Calu3 (cell line): ENCODE results near the gene ZNF646. TPM values are rescaled to one million over a fixed set of nuclear protein-coding genes. Genes with fewer than 3 reads are reported as not detected.

Experiments used
- BruUV-seq: library from RNA; stranded (reverse); fragments of 400-500 nt; replicated peaks from 2 replicates; lab custom pipeline; 2021; lab: Mats Ljungman, UMichigan
- CTCF ChIA-PET: fragments of 300-600 bp; sonication (Branson Sonifier 250); formaldehyde crosslinking; loops from one replicate; lab custom pipeline; 2022; ENCODE audit warnings: antibody characterized with exemption; lab: Charles Lee
- DNase-seq: peaks from one replicate; pipeline ENCODE4 v3.0.0; 2022
- H3K27ac Mint-ChIP-seq: one replicate; pipeline ENCODE4 v1.8.0; 2022; ENCODE audit warnings: mixed read lengths; ENCODE audit not compliant: unreplicated experiment
- H3K27me3 Mint-ChIP-seq: one replicate; pipeline ENCODE4 v1.8.0; 2022; ENCODE audit warnings: mixed read lengths; ENCODE audit not compliant: unreplicated experiment
- H3K36me3 Mint-ChIP-seq: one replicate; pipeline ENCODE4 v1.8.0; 2022; ENCODE audit warnings: mild to moderate bottlenecking, moderate library complexity, mixed read lengths; ENCODE audit not compliant: insufficient read depth, unreplicated experiment
- H3K4me1 Mint-ChIP-seq: one replicate; pipeline ENCODE4 v1.8.0; 2022; ENCODE audit warnings: mild to moderate bottlenecking, low read depth, mixed read lengths; ENCODE audit not compliant: unreplicated experiment
- H3K4me3 Mint-ChIP-seq: one replicate; pipeline ENCODE4 v1.8.0; 2022; ENCODE audit warnings: mild to moderate bottlenecking, low read depth, moderate library complexity, mixed read lengths; ENCODE audit not compliant: unreplicated experiment
- H3K9me3 Mint-ChIP-seq: one replicate; pipeline ENCODE4 v1.8.0; 2022; ENCODE audit warnings: low read depth, mixed read lengths; ENCODE audit not compliant: unreplicated experiment
- intact Hi-C: fragments of 100-400 bp; cut with micrococcal nuclease; formaldehyde crosslinking; loops from one replicate; pipeline ENCODE4 v1.10.0; 2022; ENCODE audit not compliant: unreplicated experiment
- total RNA-seq: library from RNA; stranded (reverse); gene quantifications from 2 replicates; pipeline ENCODE4 v1.2.3, GENCODE V29; 2022
- TF ChIP-seq, protein P1 (sequence below): fragments of 200-600 bp; IDR thresholded peaks from one replicate; pipeline ENCODE4 v1.8.0; 2022; ENCODE audit warnings: antibody characterized with exemption; ENCODE audit not compliant: unreplicated experiment

ZNF646 gene
- total RNA-seq, 1 experiment from 2014 or later: 34.9 TPM

DNA sequence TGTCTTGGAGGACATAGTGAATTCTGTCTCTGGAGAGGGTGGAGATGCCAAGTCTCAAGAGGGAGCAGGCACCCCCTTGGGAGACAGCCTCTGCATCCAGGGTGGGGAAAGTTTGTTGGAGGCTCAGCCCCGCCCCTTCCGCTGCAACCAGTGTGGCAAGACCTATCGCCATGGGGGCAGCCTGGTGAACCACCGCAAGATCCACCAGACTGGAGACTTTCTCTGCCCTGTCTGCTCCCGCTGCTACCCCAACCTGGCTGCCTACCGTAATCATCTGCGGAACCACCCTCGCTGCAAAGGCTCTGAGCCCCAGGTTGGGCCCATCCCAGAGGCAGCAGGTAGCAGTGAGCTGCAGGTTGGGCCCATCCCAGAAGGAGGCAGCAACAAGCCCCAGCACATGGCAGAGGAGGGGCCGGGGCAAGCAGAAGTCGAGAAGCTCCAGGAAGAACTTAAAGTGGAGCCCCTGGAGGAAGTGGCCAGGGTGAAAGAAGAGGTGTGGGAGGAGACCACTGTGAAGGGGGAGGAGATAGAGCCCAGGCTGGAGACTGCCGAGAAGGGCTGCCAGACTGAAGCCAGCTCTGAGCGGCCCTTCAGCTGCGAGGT is 5.2 kb downstream of the ZNF646 start:
- no peak overlapping the region for H3K27ac Mint-ChIP-seq
- CTCF ChIA-PET: no interaction called here
- no TSS peak for BruUV-seq
- intact Hi-C loops: no loop called here
- H3K27me3 Mint-ChIP-seq: no peaks in the 10 kb centered on the region
- H3K4me3 Mint-ChIP-seq: no peak overlapping the region
- H3K9me3 Mint-ChIP-seq: no peaks in the 10 kb centered on the region
- TF ChIP-seq, protein P1, sequence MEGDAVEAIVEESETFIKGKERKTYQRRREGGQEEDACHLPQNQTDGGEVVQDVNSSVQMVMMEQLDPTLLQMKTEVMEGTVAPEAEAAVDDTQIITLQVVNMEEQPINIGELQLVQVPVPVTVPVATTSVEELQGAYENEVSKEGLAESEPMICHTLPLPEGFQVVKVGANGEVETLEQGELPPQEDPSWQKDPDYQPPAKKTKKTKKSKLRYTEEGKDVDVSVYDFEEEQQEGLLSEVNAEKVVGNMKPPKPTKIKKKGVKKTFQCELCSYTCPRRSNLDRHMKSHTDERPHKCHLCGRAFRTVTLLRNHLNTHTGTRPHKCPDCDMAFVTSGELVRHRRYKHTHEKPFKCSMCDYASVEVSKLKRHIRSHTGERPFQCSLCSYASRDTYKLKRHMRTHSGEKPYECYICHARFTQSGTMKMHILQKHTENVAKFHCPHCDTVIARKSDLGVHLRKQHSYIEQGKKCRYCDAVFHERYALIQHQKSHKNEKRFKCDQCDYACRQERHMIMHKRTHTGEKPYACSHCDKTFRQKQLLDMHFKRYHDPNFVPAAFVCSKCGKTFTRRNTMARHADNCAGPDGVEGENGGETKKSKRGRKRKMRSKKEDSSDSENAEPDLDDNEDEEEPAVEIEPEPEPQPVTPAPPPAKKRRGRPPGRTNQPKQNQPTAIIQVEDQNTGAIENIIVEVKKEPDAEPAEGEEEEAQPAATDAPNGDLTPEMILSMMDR: no peak
- H3K36me3 Mint-ChIP-seq: peaks cover 62% of the 10 kb centered on the region
- no peak for DNase-seq
- peaks cover 10% of the 10 kb centered on the region for H3K4me1 Mint-ChIP-seq

DNA sequence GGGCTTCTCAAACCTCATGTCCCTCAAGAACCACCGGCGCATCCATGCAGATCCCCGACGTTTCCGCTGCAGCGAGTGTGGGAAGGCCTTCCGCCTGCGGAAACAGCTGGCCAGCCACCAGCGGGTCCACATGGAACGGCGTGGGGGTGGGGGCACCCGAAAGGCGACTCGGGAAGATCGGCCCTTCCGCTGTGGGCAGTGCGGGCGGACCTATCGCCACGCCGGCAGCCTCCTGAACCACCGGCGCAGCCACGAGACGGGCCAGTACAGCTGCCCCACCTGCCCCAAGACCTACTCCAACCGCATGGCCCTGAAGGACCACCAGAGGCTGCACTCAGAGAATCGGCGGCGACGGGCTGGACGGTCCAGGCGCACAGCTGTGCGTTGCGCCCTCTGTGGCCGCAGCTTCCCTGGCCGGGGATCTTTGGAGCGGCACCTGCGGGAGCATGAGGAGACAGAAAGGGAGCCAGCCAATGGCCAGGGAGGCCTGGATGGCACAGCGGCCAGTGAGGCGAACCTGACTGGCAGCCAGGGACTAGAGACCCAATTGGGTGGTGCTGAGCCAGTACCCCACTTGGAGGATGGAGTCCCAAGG is 5.9 kb downstream of the ZNF646 start:
- TF ChIP-seq, protein P1: no peak
- BruUV-seq: no TSS peak
- peaks cover 3% of the 10 kb centered on the region for H3K4me1 Mint-ChIP-seq
- DNase-seq: no peak
- no peaks in the 10 kb centered on the region for H3K9me3 Mint-ChIP-seq
- CTCF ChIA-PET: no interaction called here
- peaks cover 55% of the 10 kb centered on the region for H3K36me3 Mint-ChIP-seq
- intact Hi-C loops: no loop called here
- H3K27me3 Mint-ChIP-seq: no peaks in the 10 kb centered on the region
- no peak overlapping the region for H3K27ac Mint-ChIP-seq
- H3K4me3 Mint-ChIP-seq: no peak overlapping the region

DNA sequence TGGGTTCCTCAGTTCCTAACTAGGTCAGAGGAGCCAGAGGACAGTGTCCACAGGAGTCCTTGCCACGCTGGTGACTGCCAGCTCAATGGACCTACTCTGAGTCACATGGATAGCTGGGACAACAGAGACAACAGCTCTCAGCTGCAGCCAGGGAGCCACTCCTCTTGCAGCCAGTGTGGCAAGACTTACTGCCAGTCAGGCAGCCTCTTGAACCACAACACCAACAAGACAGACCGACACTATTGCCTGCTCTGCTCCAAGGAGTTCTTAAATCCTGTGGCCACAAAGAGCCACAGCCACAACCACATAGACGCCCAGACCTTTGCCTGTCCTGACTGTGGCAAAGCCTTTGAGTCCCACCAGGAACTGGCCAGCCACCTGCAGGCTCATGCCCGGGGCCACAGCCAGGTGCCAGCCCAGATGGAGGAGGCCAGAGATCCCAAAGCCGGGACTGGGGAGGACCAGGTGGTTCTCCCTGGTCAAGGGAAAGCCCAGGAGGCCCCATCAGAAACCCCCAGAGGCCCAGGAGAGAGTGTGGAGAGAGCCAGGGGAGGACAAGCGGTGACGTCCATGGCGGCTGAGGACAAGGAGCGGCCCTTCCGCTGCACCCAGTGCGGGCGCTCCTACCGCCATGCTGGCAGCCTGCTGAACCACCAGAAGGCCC is 6.7 kb downstream of the ZNF646 start:
- no TSS peak for BruUV-seq

DNA sequence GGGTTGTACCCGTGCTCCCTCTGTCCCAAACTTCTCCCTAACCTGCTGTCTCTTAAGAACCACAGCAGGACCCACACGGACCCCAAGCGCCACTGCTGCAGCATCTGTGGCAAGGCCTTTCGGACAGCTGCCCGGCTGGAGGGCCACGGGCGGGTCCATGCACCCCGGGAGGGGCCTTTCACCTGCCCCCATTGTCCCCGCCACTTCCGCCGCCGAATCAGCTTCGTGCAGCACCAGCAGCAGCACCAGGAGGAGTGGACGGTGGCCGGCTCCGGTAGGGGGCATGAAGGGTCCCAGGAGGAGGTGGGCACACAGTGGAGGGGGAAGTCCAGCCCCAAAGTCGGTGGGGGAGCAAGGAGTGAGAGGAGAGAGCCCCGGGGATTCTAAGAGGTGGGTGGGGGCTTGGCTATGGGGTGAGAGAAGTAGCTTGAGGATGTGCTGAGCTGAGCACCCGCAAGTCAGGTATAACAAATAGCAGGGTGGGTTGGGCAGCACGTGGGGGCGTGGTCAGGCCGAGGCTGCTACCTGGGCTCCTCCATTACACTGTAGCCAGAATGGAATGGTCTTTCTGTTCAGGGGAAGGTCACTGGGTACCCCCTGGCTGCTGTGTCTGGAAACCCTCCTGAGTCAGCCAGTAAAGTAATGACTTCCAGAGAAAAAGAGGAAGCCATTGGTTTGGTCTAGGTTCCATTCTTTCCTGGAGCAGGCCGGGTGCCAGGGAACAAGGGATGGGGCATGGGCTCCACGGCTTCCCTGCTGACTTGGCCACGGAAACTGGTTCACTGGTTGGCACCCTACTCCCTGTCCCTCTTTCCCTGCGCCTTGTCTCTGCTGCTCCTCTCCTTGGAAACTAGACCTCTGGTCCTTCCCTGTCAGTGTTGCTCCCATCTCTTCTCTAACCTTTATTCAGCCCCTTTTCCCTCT is 7.5 kb downstream of the ZNF646 start:
- no peak overlapping the region for H3K4me3 Mint-ChIP-seq
- intact Hi-C loops: no loop called here
- DNase-seq: no peak
- BruUV-seq: no TSS peak
- H3K9me3 Mint-ChIP-seq: no peaks in the 10 kb centered on the region
- CTCF ChIA-PET: no interaction called here
- no peaks in the 10 kb centered on the region for H3K4me1 Mint-ChIP-seq
- peak overlapping the region; percentile 20 for H3K27ac Mint-ChIP-seq
- TF ChIP-seq, protein P1: no peak
- H3K27me3 Mint-ChIP-seq: no peaks in the 10 kb centered on the region
- peaks cover 50% of the 10 kb centered on the region for H3K36me3 Mint-ChIP-seq

More for the DNA sequence above, 6.7 kb downstream of the ZNF646 start:
- TF ChIP-seq, protein P1: no peak
- peak overlapping the region; percentile 20 for H3K27ac Mint-ChIP-seq
- no peaks in the 10 kb centered on the region for H3K27me3 Mint-ChIP-seq
- peaks cover 55% of the 10 kb centered on the region for H3K36me3 Mint-ChIP-seq
- intact Hi-C loops: no loop called here
- no peak overlapping the region for H3K4me3 Mint-ChIP-seq
- CTCF ChIA-PET: no interaction called here
- H3K4me1 Mint-ChIP-seq: no peaks in the 10 kb centered on the region
- no peaks in the 10 kb centered on the region for H3K9me3 Mint-ChIP-seq
- no peak for DNase-seq
